Bronchial epithelial cell (primary cell): ENCODE measurements around the gene CCDC60. TPM values are rescaled to one million over a fixed set of nuclear protein-coding genes. Genes with fewer than 3 reads are reported as not detected.

Experiments used
- DNase-seq: peaks from one replicate; pipeline ENCODE4 v3.0.0-alpha.2; 2010; ENCODE audit warnings: low read depth
- FAIRE-seq: peaks from 2 replicates; lab custom pipeline; 2011; peaks lifted over from hg19 to GRCh38; lab: Jason Lieb, UNC
- H3K27me3 ChIP-seq: 2 replicates; pipeline ENCODE4 v1.5.1; 2011; ENCODE audit warnings: low read length; ENCODE audit not compliant: control insufficient read depth, insufficient read depth
- H3K36me3 ChIP-seq: 2 replicates; pipeline ENCODE4 v1.5.1; 2011; ENCODE audit warnings: low read length; ENCODE audit not compliant: control insufficient read depth, insufficient read depth
- H3K4me3 ChIP-seq: 2 replicates; pipeline ENCODE4 v1.5.1; 2011; ENCODE audit warnings: mild to moderate bottlenecking, low read depth, low read length, control low read depth
- total RNA-seq: library from RNA; depleted of rRNA; stranded (reverse); fragments of >200 nt; gene quantifications from 2 replicates; pipeline ENCODE4 v1.2.1, GENCODE V29; 2014
- TF ChIP-seq, protein P1 (sequence below): IDR thresholded peaks from 2 replicates; pipeline ENCODE4 v1.5.1; 2011; ENCODE audit warnings: mild to moderate bottlenecking, moderate library complexity, low read length, control low read depth, inconsistent platforms; ENCODE audit not compliant: insufficient read depth, severe bottlenecking

CCDC60 gene
- total RNA-seq, 1 donor from 2014 or later: 0.26 TPM

DNA sequence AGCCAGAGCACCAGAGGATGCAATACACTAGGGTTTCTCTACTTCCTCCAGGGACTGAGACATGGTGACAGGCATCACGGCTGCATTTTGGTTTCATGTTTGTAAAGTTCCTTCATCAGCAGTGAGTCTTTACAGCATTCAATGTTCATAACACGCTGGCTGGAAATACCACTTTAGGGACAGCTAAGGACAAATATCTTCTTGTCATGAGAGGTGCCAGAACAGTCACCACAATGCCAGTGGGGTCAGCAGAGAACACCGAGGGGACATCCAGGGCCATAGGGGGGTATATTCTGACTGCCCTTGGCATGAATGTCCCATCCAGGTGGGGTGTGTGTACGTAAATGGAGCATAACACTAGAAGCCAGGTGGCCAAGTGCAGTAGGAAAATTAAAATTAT lies 72.3 kb downstream of the CCDC60 start:
- Histone ChIP-seq H3K36me3 (no peaks in the 10 kb centered on the region), H3K4me3 (no peak overlapping the region), H3K27me3 (no peaks in the 10 kb centered on the region)
- no peak for DNase-seq
- TF ChIP-seq, protein P1, sequence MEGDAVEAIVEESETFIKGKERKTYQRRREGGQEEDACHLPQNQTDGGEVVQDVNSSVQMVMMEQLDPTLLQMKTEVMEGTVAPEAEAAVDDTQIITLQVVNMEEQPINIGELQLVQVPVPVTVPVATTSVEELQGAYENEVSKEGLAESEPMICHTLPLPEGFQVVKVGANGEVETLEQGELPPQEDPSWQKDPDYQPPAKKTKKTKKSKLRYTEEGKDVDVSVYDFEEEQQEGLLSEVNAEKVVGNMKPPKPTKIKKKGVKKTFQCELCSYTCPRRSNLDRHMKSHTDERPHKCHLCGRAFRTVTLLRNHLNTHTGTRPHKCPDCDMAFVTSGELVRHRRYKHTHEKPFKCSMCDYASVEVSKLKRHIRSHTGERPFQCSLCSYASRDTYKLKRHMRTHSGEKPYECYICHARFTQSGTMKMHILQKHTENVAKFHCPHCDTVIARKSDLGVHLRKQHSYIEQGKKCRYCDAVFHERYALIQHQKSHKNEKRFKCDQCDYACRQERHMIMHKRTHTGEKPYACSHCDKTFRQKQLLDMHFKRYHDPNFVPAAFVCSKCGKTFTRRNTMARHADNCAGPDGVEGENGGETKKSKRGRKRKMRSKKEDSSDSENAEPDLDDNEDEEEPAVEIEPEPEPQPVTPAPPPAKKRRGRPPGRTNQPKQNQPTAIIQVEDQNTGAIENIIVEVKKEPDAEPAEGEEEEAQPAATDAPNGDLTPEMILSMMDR: no peak
- no peak for FAIRE-seq

DNA sequence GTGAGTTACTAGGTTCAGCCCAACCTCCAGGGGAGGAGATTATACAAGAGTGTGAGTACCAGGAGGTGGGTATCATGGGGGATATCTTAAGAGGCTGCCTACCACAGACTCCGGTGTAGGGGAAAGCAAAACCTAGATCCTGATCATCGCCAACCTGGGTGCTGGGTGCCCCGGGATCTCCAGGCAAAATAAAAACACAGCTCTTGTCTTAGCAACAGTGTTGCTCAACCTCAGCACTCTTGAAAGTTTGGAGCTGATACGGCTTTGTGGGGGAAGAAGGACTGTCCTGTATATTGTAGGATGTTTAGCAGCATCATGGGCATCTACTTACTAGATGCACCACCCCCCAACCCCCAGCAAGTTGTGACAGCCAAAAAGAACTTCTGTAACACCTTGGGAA lies 74.5 kb downstream of the CCDC60 start:
- Histone ChIP-seq H3K27me3 (no peaks in the 10 kb centered on the region), H3K4me3 (no peak overlapping the region), H3K36me3 (no peaks in the 10 kb centered on the region)
- TF ChIP-seq, protein P1: no peak
- no peak for FAIRE-seq
- no peak for DNase-seq

DNA sequence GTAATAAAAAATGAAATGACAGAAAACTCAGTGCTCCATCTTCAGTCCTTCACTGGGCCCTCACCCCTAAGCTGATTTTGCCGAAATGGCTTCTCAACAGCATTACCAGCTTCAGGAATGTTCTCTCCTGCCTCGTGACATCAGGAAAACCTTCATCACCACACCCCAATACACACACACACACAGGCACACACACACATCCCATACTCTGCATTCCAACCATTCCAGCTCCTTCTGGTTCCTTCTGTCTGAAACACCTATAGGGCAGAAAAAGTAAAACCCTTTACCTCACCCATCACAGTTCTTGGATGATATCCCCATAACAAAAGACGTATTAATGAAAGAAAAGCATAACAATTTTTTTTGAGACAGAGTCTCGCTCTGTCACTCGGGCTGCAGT lies 75.9 kb downstream of the CCDC60 start:
- FAIRE-seq (no peak), DNase-seq (no peak)
- Histone ChIP-seq H3K4me3 (no peak overlapping the region), H3K36me3 (no peaks in the 10 kb centered on the region), H3K27me3 (no peaks in the 10 kb centered on the region)
- TF ChIP-seq, protein P1: no peak

DNA sequence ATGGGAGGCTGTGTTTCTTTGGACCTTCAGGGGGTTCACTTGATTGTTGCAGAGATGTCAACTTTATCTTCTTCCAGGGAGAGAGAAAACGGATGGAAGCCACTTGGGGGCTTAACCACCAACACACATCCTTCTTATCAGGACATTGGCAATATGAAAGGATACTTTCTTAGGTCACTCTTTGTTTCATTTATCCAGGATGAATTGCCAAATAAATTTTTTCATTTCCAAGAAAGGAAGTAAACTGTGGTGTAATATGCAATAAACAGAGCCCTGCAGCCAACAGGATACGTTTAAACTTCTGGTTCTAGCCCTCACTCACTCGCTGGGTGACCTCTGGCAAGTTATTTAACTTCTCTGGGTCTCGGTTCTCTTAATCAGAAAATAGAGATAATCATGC lies 77.8 kb downstream of the CCDC60 start:
- TF ChIP-seq, protein P1: no peak
- no peak overlapping the region for H3K4me3 ChIP-seq
- FAIRE-seq: no peak
- H3K36me3 ChIP-seq: no peaks in the 10 kb centered on the region
- H3K27me3 ChIP-seq: no peaks in the 10 kb centered on the region
- DNase-seq: no peak

DNA sequence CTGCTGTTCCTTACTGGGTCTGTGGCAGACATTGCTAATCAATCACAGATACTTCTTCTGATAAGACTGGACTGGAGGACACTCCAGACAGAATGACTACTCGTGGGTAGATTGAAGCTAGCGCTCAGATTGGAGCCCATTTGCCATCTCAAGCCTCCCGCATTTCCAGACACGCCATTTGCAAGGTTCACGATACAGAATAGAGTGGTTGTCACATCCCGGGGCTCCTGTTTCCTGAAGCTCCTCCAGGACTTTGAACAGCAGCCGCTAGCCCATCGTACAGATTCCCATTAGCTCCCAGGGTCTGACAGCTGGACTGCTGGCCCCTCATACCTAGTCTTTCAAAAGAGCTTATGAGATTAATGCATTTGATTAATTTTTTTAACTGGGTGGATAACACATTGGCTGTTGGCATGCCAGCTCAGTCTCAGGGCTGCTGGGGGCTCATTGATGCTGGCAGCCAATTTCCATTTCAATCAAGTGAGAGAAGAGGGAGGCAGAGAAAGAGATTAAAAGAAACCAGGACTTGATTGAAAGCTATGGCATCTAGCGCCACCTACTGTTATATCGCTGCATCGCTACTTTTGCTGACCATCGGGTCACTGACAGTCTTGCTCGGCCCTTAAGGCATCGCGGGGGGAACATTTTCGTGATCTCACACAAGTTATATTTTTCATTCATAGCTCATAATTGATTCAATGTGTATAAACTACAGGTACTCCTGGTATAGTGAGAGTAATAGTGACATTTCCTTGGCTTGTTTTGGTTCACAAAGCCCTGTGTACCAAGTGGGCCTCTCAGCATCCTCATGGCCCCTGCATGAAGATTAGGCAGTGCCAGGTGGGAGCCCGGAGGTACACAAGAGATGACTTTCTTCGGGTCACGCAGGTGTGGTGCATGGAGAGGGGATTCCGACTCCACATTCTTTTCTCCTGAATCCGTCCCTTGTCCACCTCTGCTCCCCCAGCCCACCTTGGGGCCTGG lies 78.6 kb downstream of the CCDC60 start:
- no peaks in the 10 kb centered on the region for H3K27me3 ChIP-seq
- DNase-seq: peak; percentile 61
- TF ChIP-seq, protein P1: peak; percentile 82
- H3K4me3 ChIP-seq: no peak overlapping the region
- no peak for FAIRE-seq
- H3K36me3 ChIP-seq: no peaks in the 10 kb centered on the region
